Erythroblast (primary cell): ENCODE data around the gene CGREF1.

Experiments used
- GATA1 ChIP-seq: IDR thresholded peaks from 2 replicates; pipeline ENCODE4 v1.6.1; 2011; ENCODE audit warnings: low read depth, mild to moderate bottlenecking, control low read depth, low read length, moderate library complexity
- POLR2A ChIP-seq: IDR thresholded peaks from 2 replicates; pipeline ENCODE4 v1.6.1; 2011; ENCODE audit warnings: mild to moderate bottlenecking, low read length

DNA sequence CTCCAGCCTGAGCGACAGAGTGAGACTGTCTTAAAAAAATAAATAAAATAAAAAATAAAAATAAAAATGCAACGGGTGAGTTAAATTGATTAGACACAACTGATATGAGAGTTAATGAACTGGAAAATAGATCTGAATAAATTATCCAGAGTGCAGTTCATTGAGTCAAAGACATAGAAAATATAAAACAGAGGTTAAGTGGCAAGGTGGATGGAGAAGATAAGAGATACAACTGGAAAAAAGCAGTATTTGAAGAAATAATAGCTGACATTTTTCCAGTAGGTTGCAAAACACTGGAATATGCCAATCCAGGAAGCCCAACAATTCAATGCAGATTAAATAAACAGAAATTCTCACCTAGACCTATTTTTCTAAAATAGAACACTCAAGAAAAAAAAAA, 10.7 kb downstream of the CGREF1 start:
- TF ChIP-seq POLR2A = no peak
- TF ChIP-seq GATA1 = no peak
